ENCODE measurements around the gene MAST3.

MAST3 gene

GRCh38 chr19:18193388-18194180 is 96.0 kb downstream of the MAST3 start:
- no peak for DNase-seq

- no peak for DNase-seq
These were observed 96.6 kb downstream of the MAST3 start for GRCh38 chr19:18194181-18194530.

GRCh38 chr19:18194554-18195238 is 97.1 kb downstream of the MAST3 start:
- DNase-seq, result no peak

- no peak for DNase-seq
These were observed 98.9 kb downstream of the MAST3 start for GRCh38 chr19:18196511-18196845.

GRCh38 chr19:18197306-18197705 is 99.7 kb downstream of the MAST3 start:
- DNase-seq, result no peak

GRCh38 chr19:18197941-18198340 is 100.4 kb downstream of the MAST3 start:
- no peak for DNase-seq

- no peak for DNase-seq
These were observed 100.8 kb downstream of the MAST3 start for GRCh38 chr19:18198374-18198773.

Data from NCI-H2081 treated with DMSO at 0.1 percent for 48 hours (cell line).